ENCODE data around the gene RMND1. TPM values are rescaled to one million over a fixed set of nuclear protein-coding genes. Genes with fewer than 3 reads are reported as not detected.

The RMND1 gene
- total and polyA plus RNA-seq, 9 of the 15 experiments (the other 6 are each of a cell fraction or from before 2014, with no cell fraction given), result 26.9 to 47.8 (median 36.2) TPM

- TF ChIP-seq MNT (conservative IDR thresholded peaks at IDR 0.05) (peak; percentile 26 to 36; a peak in 1 of 4 replicates), JUND (IDR thresholded peaks at IDR 0.05; ENCODE audit: borderline replicate concordance, low read depth, low read length) (peak; percentile 23; the same call in 1 of the 2 replicates), JUND (tag; IDR thresholded peaks at IDR 0.05; ENCODE audit: borderline replicate concordance, low read depth, low read length) (no peak), STAT5A (IDR thresholded peaks at IDR 0.05; ENCODE audit: borderline replicate concordance, low read length) (0 out of 2 replicates have a peak, but pooled peaks have one; percentile 24), ZBTB12 (CRISPR knock-in tag; IDR thresholded peaks at IDR 0.05) (no peak), HDGF (IDR thresholded peaks at IDR 0.05) (no peak), MTA3 (IDR thresholded peaks at IDR 0.05; ENCODE audit: borderline replicate concordance) (0 out of 2 replicates have a peak, but pooled peaks have one; percentile 19), MAZ (CRISPR knock-in tag; conservative IDR thresholded peaks at IDR 0.05 in 1 of 2, IDR thresholded peaks at IDR 0.05 in 1 of 2) (peak in 1 of 2 experiments; percentile 28; a peak in 1 of 4 replicates), RAD21 (CRISPR knock-in tag; conservative IDR thresholded peaks at IDR 0.05 in 1 of 2, IDR thresholded peaks at IDR 0.05 in 1 of 2) (peak; percentile 73 to 82), HDAC2 (IDR thresholded peaks at IDR 0.05) (peak; percentile 18; the same call in 1 of the 2 replicates), ZNF384 (IDR thresholded peaks at IDR 0.05; ENCODE audit: low read depth, low read length) (peak; percentile 69), NR3C1 (CRISPR knock-in tag; IDR thresholded peaks at IDR 0.05) (no peak), USF1 (CRISPR knock-in tag; IDR thresholded peaks at IDR 0.05) (peak; percentile 49), ZBED1 (IDR thresholded peaks at IDR 0.05) (no peak), L3MBTL2 (IDR thresholded peaks at IDR 0.05) (peak; percentile 65; the same call in 1 of the 2 replicates), TEAD4 (IDR thresholded peaks at IDR 0.05; ENCODE audit: low read length) (0 out of 2 replicates have a peak, but pooled peaks have one; percentile 24), TEAD4 (CRISPR knock-in tag; IDR thresholded peaks at IDR 0.05; ENCODE audit: borderline replicate concordance) (no peak)
Observed at GRCh38 chr6:151475653-151476523, 24.0 kb upstream of the RMND1 start (continued).

Data from K562 (cell line).